Transverse colon (tissue), 4 donors: ENCODE measurements around the gene OTOR.

ENCODE experiments used
- CTCF ChIP-seq, 5 experiments: fragments of 200-600 bp in 3 of 5; fragments of 450-650 bp in 2 of 5; sonication (generic) in 3 of 5; IDR thresholded peaks; 1 replicate in 2 of 5; 2 replicates in 3 of 5; pipeline ENCODE4 v1.5.1; 2016 to 2017; ENCODE audit warnings: antibody characterized with exemption in 5 of 5, inconsistent platforms in 3 of 5, mild to moderate bottlenecking in 2 of 5, moderate library complexity in 1 of 5
- POLR2A ChIP-seq: fragments of 450-650 bp; IDR thresholded peaks from one replicate; pipeline ENCODE4 v1.6.1; 2016; ENCODE audit warnings: antibody characterized with exemption, mild to moderate bottlenecking, moderate library complexity
- POLR2AphosphoS5 ChIP-seq, 3 donors: sonication (generic); formaldehyde crosslinking; IDR thresholded peaks; one replicate each; pipeline ENCODE4 v1.6.1; 2016; ENCODE audit warnings: antibody characterized with exemption in 3 of 3

GRCh38 chr20:16713066-16713465 is 35.1 kb upstream of the OTOR start:
- no peak for TF ChIP-seq POLR2AphosphoS5 (IDR thresholded peaks at IDR 0.05)
- TF ChIP-seq CTCF (IDR thresholded peaks at IDR 0.05), result no peak
- no peak for TF ChIP-seq POLR2A
